H1 (cell line): ENCODE data around the gene KRTAP9-7. TPM values are rescaled to one million over a fixed set of nuclear protein-coding genes. Genes with fewer than 3 reads are reported as not detected.

Experiments used
- BACH1 ChIP-seq: IDR thresholded peaks from 2 replicates; pipeline ENCODE4 v1.6.1; 2012; ENCODE audit warnings: low read length, improper control_type of control experiment
- CHD7 ChIP-seq: fragments of 300-600 bp; sonication (generic); IDR thresholded peaks from 2 replicates; pipeline ENCODE4 v1.7.1; 2012; ENCODE audit warnings: low read length, moderate library complexity, mild to moderate bottlenecking, inconsistent platforms; ENCODE audit not compliant: insufficient replicate concordance
- JUN ChIP-seq: IDR thresholded peaks from 2 replicates; pipeline ENCODE4 v1.6.1; 2011; ENCODE audit warnings: low read depth, mild to moderate bottlenecking, improper control_type of control experiment, low read length
- JUND ChIP-seq: IDR thresholded peaks from 2 replicates; pipeline ENCODE4 v1.6.1; 2011; ENCODE audit warnings: mild to moderate bottlenecking, improper control_type of control experiment, low read length
- PHF8 ChIP-seq: fragments of 200-600 bp; sonication (generic); conservative IDR thresholded peaks from 2 replicates; pipeline ENCODE4 v1.7.1; 2012; ENCODE audit warnings: low read depth, mild to moderate bottlenecking, inconsistent platforms, low read length, moderate library complexity
- RBBP5 ChIP-seq: IDR thresholded peaks from 2 replicates; pipeline ENCODE4 v1.7.1; 2012; ENCODE audit warnings: low read depth, mild to moderate bottlenecking, inconsistent platforms, low read length, moderate library complexity, borderline replicate concordance
- SIRT6 ChIP-seq: IDR thresholded peaks from one replicate; pipeline ENCODE4 v1.7.1; 2012; ENCODE audit warnings: low read length, inconsistent platforms
- USF2 ChIP-seq: IDR thresholded peaks from 2 replicates; pipeline ENCODE4 v1.6.1; 2011; ENCODE audit warnings: low read length, improper control_type of control experiment
- YY1 ChIP-seq: IDR thresholded peaks from 2 replicates; pipeline ENCODE4 v1.6.1; 2011; ENCODE audit warnings: low read depth, mild to moderate bottlenecking, low read length
- polyA plus RNA-seq, 7 experiments: library from polyadenylated mRNA; depleted of rRNA in 3 of 7; stranded (reverse) in 5 of 7; unstranded in 2 of 7; fragments of >200 nt in 5 of 7; fragments of 200-250 nt in 2 of 7; gene quantifications; 1 replicate in 5 of 7; 2 replicates in 1 of 7; 4 replicates in 1 of 7; pipeline versions ENCODE4 v1.2.1 to v1.2.3, GENCODE V29; 2011 to 2013; ENCODE audit warnings: missing spikeins in 2 of 7, mixed read lengths in 2 of 7
- total RNA-seq: library from RNA; stranded (reverse); fragmentation: NEBNext Ultra II Directional; extraction: Animal tissue kit (Norgen Biotek cat#: 25700); gene quantifications from 2 replicates; pipeline ENCODE4 v1.2.1, GENCODE V29; 2021

Gene KRTAP9-7
- total and polyA plus RNA-seq, 2 of the 8 experiments (the other 6 are each of a cell fraction or from before 2014, with no cell fraction given) = not detected

- no peak for TF ChIP-seq RBBP5
- no peak for TF ChIP-seq PHF8
- no peak for TF ChIP-seq JUND
- TF ChIP-seq JUN = no peak
- TF ChIP-seq YY1 = no peak
- TF ChIP-seq SIRT6 = no peak
- TF ChIP-seq CHD7 = no peak
- no peak for TF ChIP-seq USF2
- no peak for TF ChIP-seq BACH1
These were observed 33.4 kb downstream of the KRTAP9-7 start, which contains the start of gene KRTAP16-1 (continued) for GRCh38 chr17:41308918-41309359.
